Cortex of kidney (tissue), 1 donor: ENCODE results near the gene TRIM24.
"Not testable (repeated sequence)": the region's sequence is repeated elsewhere in the genome, so short reads cannot be mapped to it uniquely, and the experiment has no call there.

Source experiments
- DNase-seq: peaks from one replicate; lab custom pipeline; 2025; lab: John Stamatoyannopoulos, UW

The TRIM24 gene

GRCh38 chr7:138460176-138460648, at the start of gene TRIM24:
Gene TRIM24, plus strand, starts transcription at chr7:138460259. Its CDS starts 290 bp downstream, at chr7:138460549.
- peak; percentile 49 for DNase-seq

GRCh38 chr7:138412077-138412476, 48.0 kb upstream of the TRIM24 start:
- not testable (repeated sequence) for DNase-seq

- not testable (repeated sequence) for DNase-seq
These were observed 47.1 kb upstream of the TRIM24 start for GRCh38 chr7:138412921-138413320.

GRCh38 chr7:138417078-138417700, 42.9 kb upstream of the TRIM24 start:
- no peak for DNase-seq

- no peak for DNase-seq
These were observed 42.3 kb upstream of the TRIM24 start for GRCh38 chr7:138417764-138418163.

GRCh38 chr7:138418403-138418802, 41.7 kb upstream of the TRIM24 start:
- not testable (repeated sequence) for DNase-seq

GRCh38 chr7:138425026-138425425, 35.0 kb upstream of the TRIM24 start:
- no peak for DNase-seq

GRCh38 chr7:138429577-138430250, 30.3 kb upstream of the TRIM24 start:
- no peak for DNase-seq

GRCh38 chr7:138431517-138431916, 28.5 kb upstream of the TRIM24 start:
- no peak for DNase-seq

GRCh38 chr7:138433583-138434443, 26.2 kb upstream of the TRIM24 start:
- no peak for DNase-seq

GRCh38 chr7:138434597-138435019, 25.5 kb upstream of the TRIM24 start:
- no peak for DNase-seq

- no peak for DNase-seq
These were observed 24.7 kb upstream of the TRIM24 start for GRCh38 chr7:138435231-138435919.

- DNase-seq: no peak
These were observed 23.7 kb upstream of the TRIM24 start for GRCh38 chr7:138436388-138436787.

- DNase-seq: no peak
These were observed 19.6 kb upstream of the TRIM24 start for GRCh38 chr7:138440460-138440859.

- DNase-seq: no peak
These were observed 17.2 kb upstream of the TRIM24 start for GRCh38 chr7:138442822-138443221.

GRCh38 chr7:138449580-138449979, 10.5 kb upstream of the TRIM24 start:
- no peak for DNase-seq

GRCh38 chr7:138455609-138456008, 4.5 kb upstream of the TRIM24 start:
- no peak for DNase-seq

GRCh38 chr7:138456220-138456619, 3.8 kb upstream of the TRIM24 start:
- DNase-seq: no peak

- no peak for DNase-seq
These were observed 1.3 kb upstream of the TRIM24 start for GRCh38 chr7:138458576-138459412.

GRCh38 chr7:138459413-138460175, 465 bp upstream of the TRIM24 start:
- DNase-seq: peak; percentile 49
